ENCODE measurements around the gene RND2. TPM values are rescaled to one million over a fixed set of nuclear protein-coding genes. Genes with fewer than 3 reads are reported as not detected.
A peak's percentile ranks its signal among the peaks of the same experiment; 100 is the strongest.

Gene RND2
- total and polyA plus RNA-seq, 9 of the 15 experiments (the other 6 are each of a cell fraction or from before 2014, with no cell fraction given), result 0.15 to 1.9 (median 0.98) TPM

- TF ChIP-seq SIN3B (IDR thresholded peaks at IDR 0.05; ENCODE audit: low read depth) (no peak), STAT5B (CRISPR knock-in tag; IDR thresholded peaks at IDR 0.05) (no peak), ZNF280B (CRISPR knock-in tag; IDR thresholded peaks at IDR 0.05) (no peak), RAD21 (CRISPR knock-in tag; conservative IDR thresholded peaks at IDR 0.05 in 1 of 2, IDR thresholded peaks at IDR 0.05 in 1 of 2) (no peak), HMBOX1 (IDR thresholded peaks at IDR 0.05) (peak; percentile 80), TFE3 (CRISPR knock-in tag; IDR thresholded peaks at IDR 0.05) (peak; percentile 93), ZBTB43 (CRISPR knock-in tag; IDR thresholded peaks at IDR 0.05) (no peak), RERE (CRISPR knock-in tag; IDR thresholded peaks at IDR 0.05; ENCODE audit: borderline replicate concordance) (no peak), POLR2B (IDR thresholded peaks at IDR 0.05; ENCODE audit: low read depth, partially characterized antibody) (no peak), ID3 (CRISPR knock-in tag; IDR thresholded peaks at IDR 0.05) (no peak), ID3 (tag; IDR thresholded peaks at IDR 0.05) (no peak), ZNF212 (CRISPR knock-in tag; IDR thresholded peaks at IDR 0.05) (no peak), RNF2 (IDR thresholded peaks at IDR 0.05) (no peak), PTBP1 (IDR thresholded peaks at IDR 0.05; ENCODE audit: low read depth, low read length) (no peak), BRD9 (IDR thresholded peaks at IDR 0.05; ENCODE audit: low read depth, partially characterized antibody) (no peak)
These were observed 13.1 kb upstream of the RND2 start (continued) for GRCh38 chr17:43011728-43012472.

All from K562 (cell line).